T-cell (primary cell): Measurements from ENCODE around the gene F11R. TPM values are rescaled to one million over a fixed set of nuclear protein-coding genes. Genes with fewer than 3 reads are reported as not detected.
"Not testable (repeated sequence)": the region's sequence is repeated elsewhere in the genome, so short reads cannot be mapped to it uniquely, and the experiment has no call there.

Experiments used
- ATAC-seq, 4 experiments: fragments of 200-7000 bp in 3 of 4; fragments of 150-1000 bp in 1 of 4; cut with Tn5 transposase; replicated peaks in 1 of 4; 1 replicate in 3 of 4; 2 replicates in 1 of 4; pipeline ENCODE4 v1.10.0; 2021; ENCODE audit warnings: moderate library complexity in 3 of 4, mild to moderate bottlenecking in 2 of 4, moderate number of reproducible peaks in 1 of 4
- CTCF ChIA-PET, 2 donors: fragments of 300-600 bp; sonication (Branson Sonifier 250); formaldehyde crosslinking; loops; one replicate each; lab custom pipeline; 2022; ENCODE audit warnings: antibody characterized with exemption in 2 of 2; lab: Charles Lee
- POLR2A ChIA-PET, 2 donors: fragments of 300-600 bp; sonication (Branson Sonifier 250); formaldehyde crosslinking; loops; one replicate each; lab custom pipeline; 2022; ENCODE audit warnings: antibody characterized with exemption in 2 of 2; lab: Charles Lee
- DNase-seq, 35 experiments: peaks; one replicate each; pipeline versions ENCODE4 v3.0.0 to v3.0.0-alpha.2; 2013 to 2023
- H3K27ac ChIP-seq: one replicate; pipeline ENCODE4 v1.5.1; 2013; ENCODE audit warnings: low read length
- H3K27me3 ChIP-seq, 2 experiments: replicated peaks in 1 of 2; 1 replicate in 1 of 2; 2 replicates in 1 of 2; pipeline versions ENCODE4 v1.6.1 to v1.7.0; 2013; ENCODE audit warnings: low read length in 1 of 2, mixed read lengths in 1 of 2; ENCODE audit not compliant: control insufficient read depth in 2 of 2, insufficient read depth in 2 of 2; ENCODE audit errors: extremely low read depth in 1 of 2
- H3K36me3 ChIP-seq, 2 donors: 1 replicate in 1 of 2; 2 replicates in 1 of 2; pipeline versions ENCODE4 v1.6.1 to v1.7.0; 2013; ENCODE audit warnings: low read length in 1 of 2; ENCODE audit not compliant: control insufficient read depth in 2 of 2, insufficient read depth in 1 of 2; ENCODE audit errors: extremely low read depth in 1 of 2
- H3K4me1 ChIP-seq, 2 experiments: 1 replicate in 1 of 2; 2 replicates in 1 of 2; pipeline versions ENCODE4 v1.6.1 to v1.7.0; 2013; ENCODE audit warnings: low read length in 2 of 2, mixed read lengths in 1 of 2; ENCODE audit not compliant: insufficient read depth in 2 of 2, control insufficient read depth in 1 of 2; ENCODE audit errors: extremely low read depth in 1 of 2
- H3K4me3 ChIP-seq, 2 donors: 1 replicate in 1 of 2; 2 replicates in 1 of 2; pipeline versions ENCODE4 v1.5.1 to v1.7.0; 2013; ENCODE audit warnings: mild to moderate bottlenecking in 2 of 2, low read length in 1 of 2, moderate library complexity in 1 of 2; ENCODE audit not compliant: control insufficient read depth in 1 of 2; ENCODE audit errors: extremely low read depth in 1 of 2
- H3K9me3 ChIP-seq: 2 replicates; pipeline ENCODE4 v1.7.0; 2013
- H3K27ac Mint-ChIP-seq, 2 donors: one replicate each; pipeline ENCODE4 v1.8.0; 2020 to 2021; ENCODE audit warnings: mild to moderate bottlenecking in 2 of 2, mixed read lengths in 2 of 2
- H3K27me3 Mint-ChIP-seq, 2 donors: one replicate each; pipeline ENCODE4 v1.8.0; 2021 to 2022; ENCODE audit warnings: mixed read lengths in 2 of 2
- H3K36me3 Mint-ChIP-seq: one replicate; pipeline ENCODE4 v1.8.0; 2021; ENCODE audit warnings: mixed read lengths
- H3K4me1 Mint-ChIP-seq, 3 donors: one replicate each; pipeline ENCODE4 v1.8.0; 2020 to 2022; ENCODE audit warnings: mixed read lengths in 3 of 3, mild to moderate bottlenecking in 1 of 3
- H3K4me3 Mint-ChIP-seq, 3 donors: one replicate each; pipeline ENCODE4 v1.8.0; 2020 to 2022; ENCODE audit warnings: mild to moderate bottlenecking in 3 of 3, mixed read lengths in 3 of 3, moderate library complexity in 3 of 3
- H3K9me3 Mint-ChIP-seq, 3 donors: one replicate each; pipeline ENCODE4 v1.8.0; 2020 to 2022; ENCODE audit warnings: mixed read lengths in 3 of 3
- WGBS: methylation state at CpG from one replicate; pipeline ENCODE4 v1.1.5; 2013; ENCODE audit warnings: missing lambda C conversion rate; ENCODE audit not compliant: insufficient coverage; 5-methylcytosine and 5-hydroxymethylcytosine counted together
- total RNA-seq, 35 experiments: library from RNA in 6 of 35; stranded (reverse) in 6 of 35; fragments of 120-200 nt in 1 of 35; gene quantifications; one replicate each; pipeline versions ENCODE4 v1.2.1 to v1.2.4 and lab custom pipeline; 2013 to 2026

Gene F11R
- total RNA-seq, 5 donors from 2014 or later (not counting 1 experiment from before 2014, with no cell fraction given), result 14.6 to 21.0 (median 18.7) TPM

DNA sequence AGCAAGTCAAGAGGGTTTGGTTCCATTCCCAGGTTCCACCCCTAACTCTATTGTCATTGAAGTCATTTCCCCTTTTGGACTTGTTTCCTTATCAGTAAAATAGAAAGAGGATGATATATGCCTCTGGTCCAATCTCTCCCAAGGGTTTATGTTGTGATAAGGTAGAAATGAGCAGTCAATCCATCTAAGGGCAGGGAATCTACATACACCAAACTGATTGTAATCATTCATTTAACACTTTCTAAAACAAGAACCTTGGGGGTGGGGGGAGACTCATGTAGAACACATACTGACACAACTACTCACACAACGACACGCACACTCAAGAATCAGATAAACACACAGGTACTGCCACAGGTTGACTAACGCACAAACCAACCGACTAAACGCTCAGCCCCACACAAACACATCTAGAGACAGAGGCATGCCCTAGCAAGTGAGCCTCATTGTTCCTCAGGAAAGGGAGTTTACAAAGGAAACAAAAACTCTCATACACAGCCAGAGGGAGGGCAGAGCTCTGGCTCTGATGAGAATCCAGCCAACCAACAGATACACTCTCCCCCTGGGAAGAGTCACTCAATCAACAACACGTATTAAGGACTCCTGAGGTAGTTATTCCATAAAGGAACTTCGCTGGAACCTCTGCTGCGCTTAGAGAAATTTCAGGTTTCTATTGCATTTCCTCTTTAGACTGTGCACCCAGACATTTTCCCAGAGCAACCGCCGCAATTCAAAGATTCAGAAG, 1.0 kb downstream of the F11R start:
- Histone ChIP-seq H3K36me3 (no peaks in the 10 kb centered on the region), H3K4me3 (peak overlapping the region; percentile 74 to 83), H3K4me1 (peaks cover 10 to 19% of the 10 kb centered on the region in 2 experiments), H3K9me3 (no peaks in the 10 kb centered on the region), H3K27ac (no peak overlapping the region), H3K27me3 (no peaks in the 10 kb centered on the region)
- 31% methylated on average over 7 of the region's 10 CpGs for WGBS
- Mint-ChIP-seq H3K27me3 (no peaks in the 10 kb centered on the region), H3K4me3 (peak overlapping the region; percentile 92 to 94 (median 94)), H3K36me3 (no peaks in the 10 kb centered on the region), H3K9me3 (no peaks in the 10 kb centered on the region), H3K27ac (peak overlapping the region; percentile 75 to 82), H3K4me1 (peaks cover 29 to 46% (median 40%) of the 10 kb centered on the region in 3 donors)
- CTCF ChIA-PET, result interaction anchor here (0.6 to 1.8 kb wide), 8 partner anchors 19 to 183 kb away, joined by 3 to 10 read pairs (median 4); partner anchors contain the start of genes PPOX (in 1 of the 2) and TSTD1 (in 1 of the 2)
- ATAC-seq (no peak), DNase-seq (no peak)
- POLR2A ChIA-PET, result interaction anchor here (0.5 to 1.7 kb wide), 4 partner anchors 9 to 307 kb away, joined by 4 to 9 read pairs (median 7); partner anchors contain the start of gene USF1 (in 1 of the 2)

DNA sequence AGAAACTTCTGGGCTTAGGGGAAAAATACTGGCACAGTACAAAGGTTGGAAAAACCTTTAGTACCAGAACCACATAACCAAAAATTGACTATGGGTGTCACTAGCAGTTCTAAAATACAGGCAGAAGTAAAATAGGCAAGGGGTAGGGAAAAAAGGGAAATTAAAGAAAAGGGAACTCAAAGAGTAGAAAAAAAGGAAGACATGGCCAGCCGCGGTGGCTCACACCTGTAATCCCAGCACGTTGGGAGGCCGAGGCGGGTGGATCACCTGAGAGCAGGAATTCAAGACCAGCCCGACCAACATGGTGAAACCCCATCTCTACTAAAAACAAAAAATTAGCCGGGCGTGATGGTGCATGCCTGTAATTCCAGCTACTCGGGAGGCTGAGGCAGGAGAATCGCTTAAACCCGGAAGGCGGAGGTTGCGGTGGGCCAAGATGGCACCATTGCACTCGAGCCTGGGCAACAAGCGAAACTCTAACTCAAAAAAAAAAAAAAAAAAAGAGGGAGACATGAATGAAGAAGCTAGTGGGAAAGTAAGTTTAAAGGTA, 1.8 kb downstream of the F11R start:
- H3K9me3 ChIP-seq, H3K27me3 Mint-ChIP-seq, DNase-seq, H3K27me3 ChIP-seq, H3K36me3 ChIP-seq, H3K9me3 Mint-ChIP-seq, H3K27ac ChIP-seq, H3K36me3 Mint-ChIP-seq, ATAC-seq, H3K4me3 ChIP-seq: not testable (repeated sequence)
- Mint-ChIP-seq H3K27ac (peak overlapping the region; percentile 9 to 71), H3K4me3 (peak overlapping the region; percentile 35 to 94 (median 92)), H3K4me1 (peaks cover 31 to 47% (median 41%) of the 10 kb centered on the region in 3 donors)
- WGBS, result no CpG with 5 or more reads among the region's 15 CpGs
- peaks cover 10 to 22% of the 10 kb centered on the region in 2 experiments for H3K4me1 ChIP-seq
- ChIA-PET CTCF (interaction anchor here (0.6 to 1.2 kb wide), 2 partner anchors 22 to 178 kb away, joined by 3 to 4 read pairs; no protein-coding TSS in a partner anchor), POLR2A (interaction anchor here (0.6 to 1.0 kb wide), 4 partner anchors 20 to 379 kb away, joined by 6 to 12 read pairs (median 7); no protein-coding TSS in a partner anchor)

DNA sequence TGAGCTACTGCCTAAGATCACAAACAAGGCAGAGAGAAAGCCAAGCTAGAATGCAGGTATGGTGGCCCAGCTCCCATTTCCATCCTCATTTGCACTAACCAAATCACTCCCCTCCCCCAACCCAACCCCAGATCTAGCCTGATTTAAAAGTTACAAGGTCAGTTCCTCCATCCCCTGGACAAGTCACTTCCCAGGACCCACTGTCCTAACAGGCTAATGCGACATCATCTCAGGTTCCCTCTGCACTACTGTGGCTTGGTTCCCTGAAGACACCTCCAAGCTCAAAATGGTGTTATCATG, 2.4 kb downstream of the F11R start:
- Mint-ChIP-seq H3K4me3 (peak overlapping the region in 1 of 3 donors; percentile 92), H3K27me3 (no peaks in the 10 kb centered on the region), H3K4me1 (peaks cover 37 to 51% (median 48%) of the 10 kb centered on the region in 3 donors), H3K9me3 (no peaks in the 10 kb centered on the region), H3K36me3 (no peaks in the 10 kb centered on the region), H3K27ac (peak overlapping the region; percentile 60 to 76)
- DNase-seq (no peak), ATAC-seq (no peak)
- H3K4me3 ChIP-seq, result no peak overlapping the region
- H3K4me1 ChIP-seq, result peaks cover 13 to 28% of the 10 kb centered on the region in 2 experiments
- POLR2A ChIA-PET, result no interaction called here
- H3K36me3 ChIP-seq, result no peaks in the 10 kb centered on the region
- CTCF ChIA-PET, result interaction anchor here in 1 of 2 donors (1.2 kb wide), 1 partner anchor 23 kb away, joined by 3 read pairs; no protein-coding TSS in a partner anchor
- no peaks in the 10 kb centered on the region for H3K27me3 ChIP-seq
- H3K9me3 ChIP-seq, result no peaks in the 10 kb centered on the region
- no peak overlapping the region for H3K27ac ChIP-seq
- WGBS, result no CpG with 5 or more reads among the region's 1 CpG

DNA sequence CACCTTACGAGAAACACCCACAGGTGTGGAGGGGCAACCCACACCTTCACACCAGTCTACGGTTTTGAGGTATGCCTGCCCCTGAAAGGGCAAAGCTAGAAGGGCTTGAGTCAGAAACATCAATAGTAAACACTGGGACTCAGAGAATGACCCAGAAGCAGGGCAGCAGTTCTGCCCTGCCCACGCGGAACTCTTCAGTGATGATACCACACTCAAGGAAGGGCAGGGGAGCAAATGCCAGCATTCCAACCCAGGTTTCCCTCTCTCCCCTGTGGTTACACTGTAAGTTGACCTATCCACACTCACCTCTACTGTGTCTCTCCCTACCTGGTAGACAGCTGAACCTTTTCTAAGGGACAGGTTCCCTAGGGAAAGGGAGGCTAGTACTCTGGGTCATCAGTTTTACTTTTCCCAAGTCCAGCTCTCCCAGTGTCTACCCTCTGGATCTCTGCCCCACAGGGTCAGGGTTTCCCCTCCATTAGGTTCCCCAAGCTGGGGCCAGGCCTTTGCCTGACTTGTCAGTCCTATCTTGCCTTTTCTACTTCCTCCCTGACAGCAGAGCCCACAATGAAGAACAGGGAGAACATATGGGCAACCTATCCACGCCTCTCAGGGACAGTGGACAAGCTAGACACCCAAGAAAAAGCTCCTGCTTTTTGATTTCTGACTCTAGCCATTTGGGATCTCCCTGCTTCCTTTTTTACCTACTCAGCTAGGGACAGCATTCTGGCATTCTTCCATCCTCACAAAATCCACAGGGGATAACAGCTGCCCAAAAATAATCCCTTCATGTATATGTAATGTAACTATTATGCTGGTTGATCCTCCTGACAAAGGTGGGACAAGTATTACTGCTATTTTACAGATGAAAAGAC, 3.0 kb downstream of the F11R start:
- Mint-ChIP-seq H3K9me3 (no peaks in the 10 kb centered on the region), H3K36me3 (no peaks in the 10 kb centered on the region), H3K4me3 (no peak overlapping the region), H3K4me1 (peaks cover 42 to 57% (median 53%) of the 10 kb centered on the region in 3 donors), H3K27me3 (no peaks in the 10 kb centered on the region), H3K27ac (peak overlapping the region; percentile 60 to 77)
- ATAC-seq (no peak), DNase-seq (no peak)
- ChIA-PET POLR2A (interaction anchor here in 1 of 2 donors (0.6 kb wide), 1 partner anchor 212 kb away, joined by 11 read pairs; no protein-coding TSS in a partner anchor), CTCF (interaction anchor here (0.6 to 0.8 kb wide), 2 partner anchors 27 to 112 kb away, joined by 3 to 4 read pairs; no protein-coding TSS in a partner anchor)
- WGBS, result 84% methylated on average over 4 of the region's 5 CpGs
- Histone ChIP-seq H3K36me3 (no peaks in the 10 kb centered on the region), H3K4me3 (no peak overlapping the region), H3K27ac (no peak overlapping the region), H3K27me3 (no peaks in the 10 kb centered on the region), H3K4me1 (peaks cover 19 to 34% of the 10 kb centered on the region in 2 experiments), H3K9me3 (no peaks in the 10 kb centered on the region)

DNA sequence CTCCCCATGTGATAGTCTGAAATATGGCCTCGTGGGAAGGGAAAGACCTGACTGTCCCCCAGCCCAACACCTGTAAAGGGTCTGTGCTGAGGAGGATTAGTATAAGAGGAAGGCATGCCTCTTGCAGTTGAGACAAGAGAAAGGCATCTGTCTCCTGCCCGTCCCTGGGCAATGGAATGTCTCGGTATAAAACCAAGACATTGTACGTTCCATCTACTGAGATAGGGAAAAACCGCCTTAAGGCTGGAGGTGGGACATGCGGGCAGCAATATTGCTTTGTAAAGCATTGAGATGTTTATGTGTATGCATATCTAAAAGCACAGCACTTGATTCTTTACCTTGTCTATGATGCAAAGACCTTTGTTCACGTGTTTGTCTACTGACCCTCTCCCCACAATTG, 3.8 kb downstream of the F11R start:
- DNase-seq, CTCF ChIA-PET, H3K36me3 ChIP-seq, H3K4me3 ChIP-seq, H3K9me3 ChIP-seq, H3K27me3 Mint-ChIP-seq, H3K36me3 Mint-ChIP-seq, H3K27ac ChIP-seq, H3K4me3 Mint-ChIP-seq, ATAC-seq, H3K9me3 Mint-ChIP-seq, POLR2A ChIA-PET, H3K27me3 ChIP-seq: not testable (repeated sequence)
- 93% methylated on average over 3 of the region's 7 CpGs for WGBS
- H3K4me1 Mint-ChIP-seq, result peaks cover 44 to 60% (median 57%) of the 10 kb centered on the region in 3 donors
- peak overlapping the region; percentile 53 to 77 for H3K27ac Mint-ChIP-seq
- peaks cover 23 to 42% of the 10 kb centered on the region in 2 experiments for H3K4me1 ChIP-seq

DNA sequence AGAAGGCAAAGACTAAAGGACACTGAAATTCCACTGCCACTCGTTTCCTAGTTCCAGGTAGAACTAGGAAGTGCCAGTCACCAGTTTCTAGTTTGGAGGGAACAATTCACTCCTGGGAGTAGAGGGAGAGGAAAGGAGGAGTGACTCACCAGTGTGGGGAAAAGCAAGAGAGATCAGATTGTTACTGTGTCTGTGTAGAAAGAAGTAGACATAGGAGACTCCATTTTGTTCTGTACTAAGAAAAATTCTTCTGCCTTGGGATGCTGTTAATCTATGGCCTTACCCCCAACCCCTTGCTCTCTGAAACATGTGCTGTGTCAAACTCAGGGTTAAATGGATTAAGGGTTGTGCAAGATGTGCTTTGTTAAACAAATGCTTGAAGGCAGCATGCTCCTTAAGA, 4.3 kb downstream of the F11R start:
- H3K27me3 Mint-ChIP-seq, H3K9me3 ChIP-seq, H3K4me3 Mint-ChIP-seq, H3K4me3 ChIP-seq, H3K36me3 Mint-ChIP-seq, H3K27me3 ChIP-seq, POLR2A ChIA-PET, H3K36me3 ChIP-seq, CTCF ChIA-PET, H3K27ac ChIP-seq, ATAC-seq, H3K9me3 Mint-ChIP-seq, DNase-seq: not testable (repeated sequence)
- WGBS, result no CpG with 5 or more reads among the region's 1 CpG
- peaks cover 28 to 44% of the 10 kb centered on the region in 2 experiments for H3K4me1 ChIP-seq
- Mint-ChIP-seq H3K4me1 (peaks cover 48 to 59% (median 59%) of the 10 kb centered on the region in 3 donors), H3K27ac (peak overlapping the region; percentile 33 to 88)
